ENCODE results near the gene HLF.

HLF gene

DNA sequence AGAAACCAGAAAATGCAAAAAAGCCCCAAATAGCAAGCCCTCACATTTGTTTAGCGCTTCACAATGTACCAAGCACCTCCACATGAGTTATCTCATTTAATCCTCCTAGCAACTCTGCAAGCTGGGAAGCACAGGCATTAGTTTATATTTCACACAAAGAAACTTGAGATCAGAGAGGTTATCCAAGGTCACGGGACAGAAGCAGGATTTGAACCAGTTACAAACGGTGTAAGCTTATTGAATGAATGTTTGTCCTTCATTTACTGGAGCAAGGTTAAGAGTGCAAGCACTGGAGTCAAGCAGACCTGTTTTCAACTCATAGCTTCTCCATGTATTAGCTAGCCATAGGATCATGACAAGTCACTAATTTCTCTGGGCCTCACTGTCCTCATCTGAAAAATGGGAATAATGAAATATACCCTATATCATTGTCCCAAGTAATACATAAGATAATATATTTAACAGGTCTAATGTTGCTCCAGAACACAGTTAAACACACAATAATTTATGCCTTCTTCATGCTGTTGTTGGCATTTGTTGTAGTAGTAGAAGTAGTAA is 6.1 kb upstream of the HLF start:
- Histone ChIP-seq H3K36me3 (ENCODE audit: control insufficient read depth, insufficient read depth, low read length) (no peaks in the 10 kb centered on the region), H3K9me3 (ENCODE audit: control insufficient read depth, insufficient read depth, low read length) (no peaks in the 10 kb centered on the region), H3K9ac (ENCODE audit: low read depth, low read length) (no peak overlapping the region), H3K27me3 (ENCODE audit: control insufficient read depth, insufficient read depth, low read length) (peaks cover 36% of the 10 kb centered on the region), H3K4me3 (ENCODE audit: low read depth, low read length) (no peak overlapping the region), H3K4me1 (ENCODE audit: control insufficient read depth, insufficient read depth, low read length) (no peaks in the 10 kb centered on the region)

DNA sequence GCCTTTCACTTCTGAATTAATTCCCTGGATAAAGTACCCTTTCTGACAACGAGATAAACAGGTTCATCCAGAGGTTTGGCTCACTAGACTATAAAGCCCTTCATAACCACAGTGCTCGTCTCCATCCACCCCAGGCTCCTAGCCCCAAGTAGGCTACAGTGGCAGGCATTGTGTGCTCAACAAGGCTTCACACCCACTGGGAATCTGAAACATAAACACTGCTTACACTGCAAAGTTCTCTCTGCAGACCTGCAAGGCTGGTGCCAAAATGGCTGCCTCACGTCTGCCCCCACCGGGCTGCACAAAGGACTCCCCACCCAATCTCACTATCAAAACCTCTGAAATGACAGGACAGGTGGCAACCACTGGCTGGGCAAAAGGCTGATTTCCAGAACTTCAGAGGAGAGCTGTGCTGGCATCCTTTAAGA is 5.1 kb upstream of the HLF start:
- peaks cover 4% of the 10 kb centered on the region for H3K4me1 ChIP-seq (ENCODE audit: control insufficient read depth, insufficient read depth, low read length)
- no peaks in the 10 kb centered on the region for H3K36me3 ChIP-seq (ENCODE audit: control insufficient read depth, insufficient read depth, low read length)
- H3K4me3 ChIP-seq (ENCODE audit: low read depth, low read length) = no peak overlapping the region
- no peaks in the 10 kb centered on the region for H3K9me3 ChIP-seq (ENCODE audit: control insufficient read depth, insufficient read depth, low read length)
- H3K27me3 ChIP-seq (ENCODE audit: control insufficient read depth, insufficient read depth, low read length) = peaks cover 45% of the 10 kb centered on the region
- no peak overlapping the region for H3K9ac ChIP-seq (ENCODE audit: low read depth, low read length)

- no peak overlapping the region for H3K9ac ChIP-seq (ENCODE audit: low read depth, low read length)
- no peaks in the 10 kb centered on the region for H3K36me3 ChIP-seq (ENCODE audit: control insufficient read depth, insufficient read depth, low read length)
- H3K27me3 ChIP-seq (ENCODE audit: control insufficient read depth, insufficient read depth, low read length) = peaks cover 55% of the 10 kb centered on the region
- peaks cover 4% of the 10 kb centered on the region for H3K4me1 ChIP-seq (ENCODE audit: control insufficient read depth, insufficient read depth, low read length)
- no peak overlapping the region for H3K4me3 ChIP-seq (ENCODE audit: low read depth, low read length)
- no peaks in the 10 kb centered on the region for H3K9me3 ChIP-seq (ENCODE audit: control insufficient read depth, insufficient read depth, low read length)
Measured at GRCh38 chr17:55261311-55261710, 3.4 kb upstream of the HLF start.

DNA sequence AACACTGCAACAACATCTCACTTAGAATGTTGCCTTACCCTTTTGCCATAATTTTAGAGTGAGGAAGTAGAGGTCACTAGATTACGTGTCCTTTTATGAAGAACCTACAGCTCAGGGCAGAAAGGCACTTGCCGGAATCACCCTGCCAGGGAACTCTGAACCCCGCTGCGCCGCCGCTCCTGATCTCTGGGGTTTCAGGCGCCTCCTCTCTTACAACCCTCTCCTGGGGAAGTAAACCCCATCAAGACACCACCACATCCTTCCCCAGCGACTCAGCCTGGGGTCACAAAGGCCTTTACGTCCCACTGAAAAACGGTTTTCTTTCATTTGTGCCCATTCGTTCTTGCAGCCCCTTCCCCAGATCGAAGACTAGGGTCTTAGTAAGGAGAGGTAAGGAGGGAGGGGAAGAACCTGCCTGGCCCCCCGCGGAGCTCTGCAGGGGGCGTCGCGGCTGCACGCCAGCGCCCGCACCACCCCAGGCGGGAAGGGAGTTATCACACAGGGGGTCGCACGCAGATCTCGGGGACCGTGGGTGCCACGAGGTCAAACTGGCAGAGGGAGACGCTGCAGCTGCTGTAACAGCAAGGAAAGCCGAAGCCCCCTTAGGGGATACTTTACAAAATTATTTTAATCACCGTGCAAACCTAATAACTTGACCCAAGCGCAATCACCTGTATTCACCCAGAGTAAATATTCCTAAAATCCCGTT is 1.0 kb upstream of the HLF start:
- no peaks in the 10 kb centered on the region for H3K36me3 ChIP-seq (ENCODE audit: control insufficient read depth, insufficient read depth, low read length)
- H3K4me1 ChIP-seq (ENCODE audit: control insufficient read depth, insufficient read depth, low read length) = peaks cover 4% of the 10 kb centered on the region
- no peaks in the 10 kb centered on the region for H3K9me3 ChIP-seq (ENCODE audit: control insufficient read depth, insufficient read depth, low read length)
- H3K4me3 ChIP-seq (ENCODE audit: low read depth, low read length) = peak overlapping the region; percentile 52
- peaks cover 77% of the 10 kb centered on the region for H3K27me3 ChIP-seq (ENCODE audit: control insufficient read depth, insufficient read depth, low read length)
- no peak overlapping the region for H3K9ac ChIP-seq (ENCODE audit: low read depth, low read length)

DNA sequence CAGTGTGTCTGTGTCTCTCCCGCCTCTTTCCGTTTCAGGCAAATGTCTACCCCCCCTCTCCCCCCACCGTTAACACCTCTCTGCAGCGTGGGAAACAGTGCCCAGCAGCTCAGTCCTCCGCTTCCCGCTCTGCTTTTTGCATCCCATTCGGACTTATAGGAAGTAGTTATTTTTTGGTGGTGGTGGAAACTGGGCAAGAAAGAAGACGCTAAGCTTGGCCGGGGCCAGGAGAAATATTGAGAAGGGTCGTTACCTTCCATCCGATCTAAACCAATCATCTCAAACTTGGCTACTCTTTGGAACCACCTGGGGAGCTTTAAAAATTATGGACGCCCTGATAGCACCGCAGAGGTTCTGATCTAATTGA is 499 bp upstream of the HLF start:
- H3K36me3 ChIP-seq (ENCODE audit: control insufficient read depth, insufficient read depth, low read length) = no peaks in the 10 kb centered on the region
- peaks cover 81% of the 10 kb centered on the region for H3K27me3 ChIP-seq (ENCODE audit: control insufficient read depth, insufficient read depth, low read length)
- no peak overlapping the region for H3K9ac ChIP-seq (ENCODE audit: low read depth, low read length)
- H3K4me3 ChIP-seq (ENCODE audit: low read depth, low read length) = peak overlapping the region; percentile 52
- H3K4me1 ChIP-seq (ENCODE audit: control insufficient read depth, insufficient read depth, low read length) = peaks cover 4% of the 10 kb centered on the region
- H3K9me3 ChIP-seq (ENCODE audit: control insufficient read depth, insufficient read depth, low read length) = no peaks in the 10 kb centered on the region

DNA sequence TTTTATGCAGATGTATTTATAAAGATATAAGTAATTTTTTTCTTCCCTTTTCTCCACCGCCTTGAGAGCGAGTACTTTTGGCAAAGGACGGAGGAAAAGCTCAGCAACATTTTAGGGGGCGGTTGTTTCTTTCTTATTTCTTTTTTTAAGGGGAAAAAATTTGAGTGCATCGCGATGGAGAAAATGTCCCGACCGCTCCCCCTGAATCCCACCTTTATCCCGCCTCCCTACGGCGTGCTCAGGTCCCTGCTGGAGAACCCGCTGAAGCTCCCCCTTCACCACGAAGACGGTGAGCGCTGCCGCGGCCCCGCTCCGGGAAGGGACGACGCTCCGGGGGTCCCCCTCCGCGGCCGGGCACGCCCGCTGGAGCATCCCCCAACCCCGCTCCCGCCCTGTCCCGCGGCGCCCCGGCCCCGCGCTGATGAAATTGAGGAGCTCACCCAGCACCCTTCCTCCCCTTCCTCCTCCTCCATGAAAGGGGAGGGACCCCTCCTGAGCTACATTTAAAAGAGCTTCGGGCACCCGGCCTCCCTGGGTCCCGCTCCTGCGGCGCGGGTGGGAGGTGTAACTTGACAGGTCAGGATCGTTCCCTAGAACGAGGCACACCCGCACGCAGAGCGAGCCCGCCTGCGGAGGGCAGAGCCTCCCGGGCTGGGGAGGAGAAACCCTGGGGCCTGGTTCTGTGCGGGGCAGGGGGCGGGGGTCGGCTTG is 706 bp downstream of the HLF start:
- Histone ChIP-seq H3K9me3 (ENCODE audit: control insufficient read depth, insufficient read depth, low read length) (no peaks in the 10 kb centered on the region), H3K36me3 (ENCODE audit: control insufficient read depth, insufficient read depth, low read length) (no peaks in the 10 kb centered on the region), H3K9ac (ENCODE audit: low read depth, low read length) (no peak overlapping the region), H3K4me1 (ENCODE audit: control insufficient read depth, insufficient read depth, low read length) (peaks cover 4% of the 10 kb centered on the region), H3K4me3 (ENCODE audit: low read depth, low read length) (peak overlapping the region; percentile 43), H3K27me3 (ENCODE audit: control insufficient read depth, insufficient read depth, low read length) (peaks cover 80% of the 10 kb centered on the region)

GRCh38 chr17:55266051-55266957 is 1.5 kb downstream of the HLF start:
- Histone ChIP-seq H3K36me3 (ENCODE audit: control insufficient read depth, insufficient read depth, low read length) (no peaks in the 10 kb centered on the region), H3K27me3 (ENCODE audit: control insufficient read depth, insufficient read depth, low read length) (peaks cover 75% of the 10 kb centered on the region), H3K9ac (ENCODE audit: low read depth, low read length) (no peak overlapping the region), H3K4me3 (ENCODE audit: low read depth, low read length) (no peak overlapping the region), H3K4me1 (ENCODE audit: control insufficient read depth, insufficient read depth, low read length) (peaks cover 4% of the 10 kb centered on the region), H3K9me3 (ENCODE audit: control insufficient read depth, insufficient read depth, low read length) (no peaks in the 10 kb centered on the region)

DNA sequence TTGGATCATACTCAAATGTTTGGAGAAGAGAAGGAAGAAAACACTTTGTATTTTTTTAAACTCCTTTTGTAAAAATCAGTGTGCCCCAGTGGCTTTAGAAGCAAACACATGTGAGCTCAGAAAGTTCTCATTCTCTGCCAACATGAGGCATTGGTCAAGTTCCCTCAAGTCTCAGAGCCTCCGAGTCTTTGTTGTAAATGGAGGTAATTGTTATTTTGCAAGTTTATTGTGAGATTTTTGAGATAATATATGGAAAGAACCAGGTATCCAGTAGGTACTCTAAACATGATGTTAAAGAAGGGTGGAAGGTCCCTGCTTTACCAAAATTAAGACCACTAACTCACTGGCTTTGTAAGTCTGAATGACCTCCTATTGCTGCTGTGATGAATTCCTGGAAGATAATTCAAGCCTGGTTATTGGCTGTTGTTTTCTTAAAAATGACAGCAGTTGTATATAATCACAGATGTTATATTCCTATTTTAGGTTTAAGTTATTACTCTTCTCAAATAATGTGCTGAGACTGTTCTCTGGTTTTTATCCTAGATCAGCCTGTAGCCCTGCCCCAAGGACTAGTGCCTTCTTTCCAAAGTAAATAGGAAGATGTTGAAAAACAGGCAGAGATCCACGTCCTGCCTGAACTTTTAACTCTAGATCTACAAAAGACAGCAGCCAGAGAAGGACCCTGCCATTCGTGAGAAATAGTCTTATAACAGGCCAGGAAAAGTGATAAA is 2.4 kb downstream of the HLF start:
- Histone ChIP-seq H3K9me3 (ENCODE audit: control insufficient read depth, insufficient read depth, low read length) (no peaks in the 10 kb centered on the region), H3K4me3 (ENCODE audit: low read depth, low read length) (no peak overlapping the region), H3K27me3 (ENCODE audit: control insufficient read depth, insufficient read depth, low read length) (peaks cover 67% of the 10 kb centered on the region), H3K4me1 (ENCODE audit: control insufficient read depth, insufficient read depth, low read length) (peaks cover 4% of the 10 kb centered on the region), H3K9ac (ENCODE audit: low read depth, low read length) (no peak overlapping the region), H3K36me3 (ENCODE audit: control insufficient read depth, insufficient read depth, low read length) (no peaks in the 10 kb centered on the region)

GRCh38 chr17:55267777-55268648 is 3.3 kb downstream of the HLF start:
- Histone ChIP-seq H3K9ac (ENCODE audit: low read depth, low read length) (no peak overlapping the region), H3K4me3 (ENCODE audit: low read depth, low read length) (no peak overlapping the region), H3K27me3 (ENCODE audit: control insufficient read depth, insufficient read depth, low read length) (peaks cover 58% of the 10 kb centered on the region), H3K4me1 (ENCODE audit: control insufficient read depth, insufficient read depth, low read length) (peaks cover 4% of the 10 kb centered on the region), H3K36me3 (ENCODE audit: control insufficient read depth, insufficient read depth, low read length) (no peaks in the 10 kb centered on the region), H3K9me3 (ENCODE audit: control insufficient read depth, insufficient read depth, low read length) (no peaks in the 10 kb centered on the region)

DNA sequence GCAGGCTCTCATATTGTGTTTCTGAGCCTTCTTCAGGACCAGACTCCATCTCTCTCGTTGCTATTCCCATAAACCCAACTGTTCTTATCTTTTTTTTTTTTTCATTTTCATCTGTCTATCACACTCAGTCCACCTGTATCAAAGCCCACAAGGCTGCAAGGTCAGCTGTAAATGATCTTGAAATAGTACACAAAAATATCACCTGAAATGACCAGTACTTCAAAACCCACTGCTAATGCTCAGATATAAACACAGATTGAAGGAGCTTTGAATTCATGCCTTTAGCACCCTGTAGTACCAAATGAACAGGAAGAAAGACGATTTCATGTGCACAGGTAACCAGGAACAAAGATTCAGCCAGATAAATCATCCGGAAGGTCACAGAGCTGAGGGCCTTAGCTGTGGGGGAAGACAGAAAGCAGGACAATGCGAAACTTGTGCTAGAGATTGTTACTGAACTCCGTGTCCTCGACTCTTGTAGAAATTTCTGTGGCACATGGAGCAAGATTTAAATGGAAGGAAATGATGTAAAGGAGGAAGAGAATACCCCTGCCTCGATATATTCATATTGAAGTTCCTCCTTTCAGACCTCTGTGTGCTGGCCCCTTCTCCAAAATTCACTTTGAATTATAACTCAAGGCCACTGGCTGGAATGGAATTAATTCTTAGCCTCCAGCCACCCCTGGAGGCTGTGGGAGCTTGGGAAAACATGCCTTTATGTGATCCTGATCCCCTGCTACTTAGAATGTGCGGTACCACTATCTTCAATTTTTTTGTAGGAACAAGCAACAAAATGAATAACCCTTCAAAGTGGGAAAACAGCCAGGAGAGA is 4.1 kb downstream of the HLF start:
- H3K27me3 ChIP-seq (ENCODE audit: control insufficient read depth, insufficient read depth, low read length) = peaks cover 49% of the 10 kb centered on the region

More for the DNA sequence above, 4.1 kb downstream of the HLF start:
- Histone ChIP-seq H3K9ac (ENCODE audit: low read depth, low read length) (no peak overlapping the region), H3K4me1 (ENCODE audit: control insufficient read depth, insufficient read depth, low read length) (peaks cover 4% of the 10 kb centered on the region), H3K36me3 (ENCODE audit: control insufficient read depth, insufficient read depth, low read length) (no peaks in the 10 kb centered on the region), H3K9me3 (ENCODE audit: control insufficient read depth, insufficient read depth, low read length) (no peaks in the 10 kb centered on the region), H3K4me3 (ENCODE audit: low read depth, low read length) (no peak overlapping the region)
